Astrocyte (in vitro differentiated cells and primary cell): ENCODE results near the gene RAB17. TPM values are rescaled to one million over a fixed set of nuclear protein-coding genes. Genes with fewer than 3 reads are reported as not detected.

ENCODE experiments used
- DNase-seq: peaks from one replicate; pipeline ENCODE4 v3.0.0-alpha.2; 2010; ENCODE audit warnings: low read depth
- FAIRE-seq: peaks from 2 replicates; lab custom pipeline; 2011; peaks lifted over from hg19 to GRCh38; lab: Jason Lieb, UNC
- H2AFZ ChIP-seq: 2 replicates; pipeline ENCODE4 v1.6.0; 2012; ENCODE audit warnings: low read depth, low read length, inconsistent platforms
- H3K27ac ChIP-seq: 2 replicates; pipeline ENCODE4 v1.5.1; 2011; ENCODE audit warnings: low read depth, low read length, inconsistent platforms
- H3K27me3 ChIP-seq: 2 replicates; pipeline ENCODE4 v1.6.0; 2011; ENCODE audit warnings: low read length, inconsistent platforms; ENCODE audit not compliant: insufficient read depth
- H3K36me3 ChIP-seq: 2 replicates; pipeline ENCODE4 v1.5.1; 2011; ENCODE audit warnings: low read length, inconsistent platforms; ENCODE audit not compliant: insufficient read depth
- H3K4me1 ChIP-seq: 2 replicates; pipeline ENCODE4 v1.5.1; 2011; ENCODE audit warnings: low read length, inconsistent platforms; ENCODE audit not compliant: insufficient read depth
- H3K4me2 ChIP-seq: 2 replicates; pipeline ENCODE4 v1.6.0; 2012; ENCODE audit warnings: low read length, inconsistent platforms
- H3K4me3 ChIP-seq: 2 replicates; pipeline ENCODE4 v1.5.1; 2011; ENCODE audit warnings: low read depth, mild to moderate bottlenecking, low read length, inconsistent platforms; ENCODE audit not compliant: insufficient read depth
- H3K79me2 ChIP-seq: 2 replicates; pipeline ENCODE4 v1.6.0; 2012; ENCODE audit warnings: mild to moderate bottlenecking, low read length, inconsistent platforms; ENCODE audit not compliant: insufficient read depth
- H3K9ac ChIP-seq: 2 replicates; pipeline ENCODE4 v1.6.0; 2012; ENCODE audit warnings: mild to moderate bottlenecking, low read length, inconsistent platforms
- H3K9me3 ChIP-seq: 2 replicates; pipeline ENCODE4 v1.5.1; 2012; ENCODE audit warnings: low read depth, mild to moderate bottlenecking, low read length, inconsistent platforms; ENCODE audit not compliant: insufficient read depth
- H4K20me1 ChIP-seq: 2 replicates; pipeline ENCODE4 v1.6.0; 2012; ENCODE audit warnings: low read length, inconsistent platforms; ENCODE audit not compliant: insufficient read depth
- H3K27ac Mint-ChIP-seq: one replicate; pipeline ENCODE4 v1.8.0; 2021; ENCODE audit warnings: mild to moderate bottlenecking, mixed read lengths; ENCODE audit not compliant: unreplicated experiment
- H3K27me3 Mint-ChIP-seq: one replicate; pipeline ENCODE4 v1.8.0; 2021; ENCODE audit warnings: low read depth, mixed read lengths; ENCODE audit not compliant: unreplicated experiment
- H3K36me3 Mint-ChIP-seq: one replicate; pipeline ENCODE4 v1.8.0; 2021; ENCODE audit warnings: low read depth, mixed read lengths; ENCODE audit not compliant: unreplicated experiment
- H3K4me1 Mint-ChIP-seq: one replicate; pipeline ENCODE4 v1.8.0; 2021; ENCODE audit warnings: low read depth, mixed read lengths; ENCODE audit not compliant: unreplicated experiment
- H3K4me3 Mint-ChIP-seq: one replicate; pipeline ENCODE4 v1.8.0; 2021; ENCODE audit warnings: mild to moderate bottlenecking, moderate library complexity, mixed read lengths; ENCODE audit not compliant: unreplicated experiment
- H3K9me3 Mint-ChIP-seq: one replicate; pipeline ENCODE4 v1.8.0; 2021; ENCODE audit warnings: mild to moderate bottlenecking, mixed read lengths; ENCODE audit not compliant: unreplicated experiment
- CTCF ChIP-seq: IDR thresholded peaks from 2 replicates; pipeline ENCODE4 v1.5.1; 2011; ENCODE audit warnings: low read depth, mild to moderate bottlenecking, inconsistent platforms, low read length, moderate library complexity; ENCODE audit not compliant: insufficient read depth
- EZH2 ChIP-seq: IDR thresholded peaks from 2 replicates; pipeline ENCODE4 v1.6.1; 2012; ENCODE audit warnings: mild to moderate bottlenecking, low read length, inconsistent platforms; ENCODE audit not compliant: insufficient read depth
- total RNA-seq: library from RNA; stranded (reverse); gene quantifications from 2 replicates; pipeline ENCODE4 v1.2.1, GENCODE V29; 2021

RAB17 gene
- total RNA-seq, 1 donor from 2014 or later = 1.4 TPM

DNA sequence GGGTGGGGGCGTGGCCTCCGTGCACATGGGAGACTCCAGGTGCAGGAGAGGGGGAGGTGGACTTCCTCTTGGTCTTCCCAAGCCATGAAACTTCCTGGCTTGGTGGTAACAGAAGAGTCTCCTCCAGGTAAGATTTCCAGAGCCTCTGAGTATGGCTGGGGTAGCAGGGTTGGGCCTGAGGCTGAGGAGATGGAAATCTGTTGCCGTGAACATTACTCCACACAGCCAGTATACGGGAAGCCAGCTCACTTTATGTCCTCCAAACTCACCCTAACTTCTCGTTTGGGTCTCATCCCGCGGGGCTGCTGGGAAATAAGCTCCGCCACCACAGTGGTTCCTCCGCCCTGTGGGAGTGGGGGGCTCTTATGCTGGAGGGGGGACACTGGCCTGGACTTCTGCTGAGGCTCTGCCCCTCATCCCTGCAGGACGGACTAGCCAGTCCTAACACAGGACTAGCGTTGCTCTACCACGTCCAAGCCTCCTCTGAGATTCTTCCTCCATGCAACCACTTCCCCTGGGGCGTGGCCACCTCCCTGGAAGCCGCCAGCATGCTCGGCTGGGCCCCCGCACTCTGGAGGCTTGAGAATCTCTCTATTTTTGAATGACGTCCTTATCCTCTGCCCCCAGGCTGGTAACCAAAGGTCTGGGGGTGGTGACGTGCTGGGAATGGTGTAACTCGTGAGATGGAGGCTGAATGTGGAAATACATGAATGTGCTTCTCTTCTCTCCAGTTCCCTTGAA is 777 bp upstream of the RAB17 start:
- Mint-ChIP-seq H3K4me1 (peaks cover 10% of the 10 kb centered on the region), H3K9me3 (peaks cover 7% of the 10 kb centered on the region), H3K27ac (no peak overlapping the region), H3K4me3 (no peak overlapping the region), H3K36me3 (no peaks in the 10 kb centered on the region), H3K27me3 (peaks cover 7% of the 10 kb centered on the region)
- TF ChIP-seq CTCF (no peak), EZH2 (no peak)
- FAIRE-seq (no peak), DNase-seq (no peak)
- Histone ChIP-seq H3K36me3 (no peaks in the 10 kb centered on the region), H3K4me3 (no peak overlapping the region), H4K20me1 (no peaks in the 10 kb centered on the region), H3K27ac (no peak overlapping the region), H3K27me3 (no peaks in the 10 kb centered on the region), H3K4me1 (peaks cover 24% of the 10 kb centered on the region), H2AFZ (no peak overlapping the region), H3K79me2 (no peaks in the 10 kb centered on the region), H3K4me2 (peak overlapping the region; percentile 59), H3K9ac (no peak overlapping the region), H3K9me3 (no peaks in the 10 kb centered on the region)

DNA sequence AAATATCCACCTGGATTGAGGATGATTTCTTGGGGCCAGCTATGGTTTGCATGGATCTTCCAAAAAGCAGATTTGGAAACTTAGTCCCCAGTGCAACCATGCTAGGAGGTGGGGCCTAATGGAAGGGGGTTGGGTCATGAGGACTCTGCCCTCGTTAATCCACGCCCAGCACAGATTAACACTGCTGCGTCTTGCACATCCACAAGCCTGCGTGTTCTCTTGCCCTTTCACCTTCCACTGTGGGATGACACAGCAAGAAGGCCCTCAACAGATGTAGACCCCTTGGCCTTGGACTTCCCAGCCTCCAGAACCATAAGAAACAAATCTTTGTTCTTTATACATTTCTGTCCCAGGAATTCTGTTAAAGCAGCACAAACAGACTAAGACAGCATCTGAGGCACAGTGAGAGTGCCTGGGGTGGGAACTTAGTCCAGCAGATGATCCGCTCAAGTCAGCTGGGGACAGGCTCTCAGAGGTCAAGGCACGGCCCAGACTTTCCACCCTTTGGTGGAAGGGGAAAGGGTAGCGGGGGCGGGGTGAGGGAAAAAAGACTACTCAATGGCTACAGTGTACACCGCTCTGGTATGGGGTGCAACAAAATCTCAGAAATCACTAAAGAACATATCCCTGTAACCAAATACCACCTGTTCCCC is 2.4 kb downstream of the RAB17 start:
- Histone ChIP-seq H3K4me3 (no peak overlapping the region), H4K20me1 (no peaks in the 10 kb centered on the region)

More for the DNA sequence above, 2.4 kb downstream of the RAB17 start:
- H3K9me3 Mint-ChIP-seq = peaks cover 9% of the 10 kb centered on the region
- H3K27ac Mint-ChIP-seq = no peak overlapping the region
- Histone ChIP-seq H3K9ac (no peak overlapping the region), H3K36me3 (no peaks in the 10 kb centered on the region), H3K27ac (no peak overlapping the region), H3K9me3 (no peaks in the 10 kb centered on the region), H2AFZ (no peak overlapping the region), H3K27me3 (no peaks in the 10 kb centered on the region), H3K79me2 (no peaks in the 10 kb centered on the region), H3K4me2 (no peak overlapping the region), H3K4me1 (peaks cover 16% of the 10 kb centered on the region)
- H3K4me1 Mint-ChIP-seq = peaks cover 4% of the 10 kb centered on the region
- no peak for TF ChIP-seq CTCF
- TF ChIP-seq EZH2 = no peak
- DNase-seq = no peak
- H3K4me3 Mint-ChIP-seq = no peak overlapping the region
- H3K27me3 Mint-ChIP-seq = peaks cover 8% of the 10 kb centered on the region
- no peak for FAIRE-seq
- no peaks in the 10 kb centered on the region for H3K36me3 Mint-ChIP-seq
